HG03139 (cell line): ENCODE data around the gene GALNT11.
"Not testable (repeated sequence)": the region's sequence is repeated elsewhere in the genome, so short reads cannot be mapped to it uniquely, and the experiment has no call there.

Experiments used
- ATAC-seq: cut with Tn5 transposase; IDR thresholded peaks from one replicate; pipeline ENCODE4 v1.9.1; 2021; ENCODE audit not compliant: unreplicated experiment

Gene GALNT11

GRCh38 chr7:152027491-152028365 is 2.3 kb downstream of the GALNT11 start:
- not testable (repeated sequence) for ATAC-seq

GRCh38 chr7:152030059-152030458 is 4.6 kb downstream of the GALNT11 start:
- not testable (repeated sequence) for ATAC-seq

GRCh38 chr7:152030639-152031038 is 5.2 kb downstream of the GALNT11 start:
- not testable (repeated sequence) for ATAC-seq

- no peak for ATAC-seq
Measured at GRCh38 chr7:152035817-152036216, 10.3 kb downstream of the GALNT11 start.

- ATAC-seq, result not testable (repeated sequence)
Measured at GRCh38 chr7:152038410-152038809, 12.9 kb downstream of the GALNT11 start.

- ATAC-seq, result not testable (repeated sequence)
Measured at GRCh38 chr7:152043086-152043485, 17.6 kb downstream of the GALNT11 start.

GRCh38 chr7:152044909-152045308 is 19.4 kb downstream of the GALNT11 start:
- not testable (repeated sequence) for ATAC-seq

- no peak for ATAC-seq
Measured at GRCh38 chr7:152046531-152046930, 21.1 kb downstream of the GALNT11 start.

GRCh38 chr7:152048051-152048450 is 22.6 kb downstream of the GALNT11 start:
- no peak for ATAC-seq

- ATAC-seq, result no peak
Measured at GRCh38 chr7:152050547-152050971, 25.1 kb downstream of the GALNT11 start.

- ATAC-seq, result no peak
Measured at GRCh38 chr7:152051968-152052367, 26.5 kb downstream of the GALNT11 start.

GRCh38 chr7:152052771-152053170 is 27.3 kb downstream of the GALNT11 start:
- no peak for ATAC-seq

- ATAC-seq, result no peak
Measured at GRCh38 chr7:152054367-152055230, 29.1 kb downstream of the GALNT11 start.

- ATAC-seq, result no peak
Measured at GRCh38 chr7:152056621-152057274, 31.3 kb downstream of the GALNT11 start.

- no peak for ATAC-seq
Measured at GRCh38 chr7:152059311-152059710, 33.8 kb downstream of the GALNT11 start.

- not testable (repeated sequence) for ATAC-seq
Measured at GRCh38 chr7:152061086-152061485, 35.6 kb downstream of the GALNT11 start.

- not testable (repeated sequence) for ATAC-seq
Measured at GRCh38 chr7:152063192-152063591, 37.7 kb downstream of the GALNT11 start.

- ATAC-seq, result not testable (repeated sequence)
Measured at GRCh38 chr7:152063821-152064220, 38.3 kb downstream of the GALNT11 start.

- ATAC-seq, result not testable (repeated sequence)
Measured at GRCh38 chr7:152065800-152066344, 40.4 kb downstream of the GALNT11 start.

GRCh38 chr7:152072421-152072820 is 46.9 kb downstream of the GALNT11 start:
- ATAC-seq, result no peak

GRCh38 chr7:152073352-152073751 is 47.9 kb downstream of the GALNT11 start:
- ATAC-seq, result no peak
